ENCODE measurements around the gene SPDYE16.
"Not testable (repeated sequence)": the region's sequence is repeated elsewhere in the genome, so short reads cannot be mapped to it uniquely, and the experiment has no call there.

SPDYE16 gene

GRCh38 chr7:76543197-76543596 is at the start of gene SPDYE16:
SPDYE16 (minus strand) TSS chr7:76543297; CDS start chr7:76541459, 1,838 bp downstream.
- not testable (repeated sequence) for DNase-seq

- peak; percentile 76 to 89 for DNase-seq
Measured at GRCh38 chr7:76592694-76593093, 49.6 kb upstream of the SPDYE16 start.

- DNase-seq = not testable (repeated sequence)
Measured at GRCh38 chr7:76591602-76592304, 48.7 kb upstream of the SPDYE16 start.

- not testable (repeated sequence) for DNase-seq
Measured at GRCh38 chr7:76591033-76591432, 47.9 kb upstream of the SPDYE16 start.

GRCh38 chr7:76588586-76588985 is 45.5 kb upstream of the SPDYE16 start:
- not testable (repeated sequence) for DNase-seq

- DNase-seq = not testable (repeated sequence)
Measured at GRCh38 chr7:76586585-76587315, 43.7 kb upstream of the SPDYE16 start.

- not testable (repeated sequence) for DNase-seq
Measured at GRCh38 chr7:76583636-76584281, 40.7 kb upstream of the SPDYE16 start.

GRCh38 chr7:76582848-76583631 is 39.9 kb upstream of the SPDYE16 start:
- peak; percentile 32 to 48 for DNase-seq

GRCh38 chr7:76575919-76576655 is 33.0 kb upstream of the SPDYE16 start:
- DNase-seq = not testable (repeated sequence)

GRCh38 chr7:76575431-76575830 is 32.3 kb upstream of the SPDYE16 start:
- not testable (repeated sequence) for DNase-seq

- DNase-seq = not testable (repeated sequence)
Measured at GRCh38 chr7:76572296-76572695, 29.2 kb upstream of the SPDYE16 start.

- peak in 1 of 2 donors; percentile 59 for DNase-seq
Measured at GRCh38 chr7:76570324-76570775, 27.3 kb upstream of the SPDYE16 start.

GRCh38 chr7:76568742-76569141 is 25.6 kb upstream of the SPDYE16 start:
- not testable (repeated sequence) for DNase-seq

GRCh38 chr7:76567753-76568152 is 24.7 kb upstream of the SPDYE16 start:
- not testable (repeated sequence) for DNase-seq

- DNase-seq = not testable (repeated sequence)
Measured at GRCh38 chr7:76567311-76567710, 24.2 kb upstream of the SPDYE16 start.

- not testable (repeated sequence) for DNase-seq
Measured at GRCh38 chr7:76565001-76565400, 21.9 kb upstream of the SPDYE16 start.

GRCh38 chr7:76561342-76561741 is 18.2 kb upstream of the SPDYE16 start:
- DNase-seq = not testable (repeated sequence)

- not testable (repeated sequence) for DNase-seq
Measured at GRCh38 chr7:76560157-76560556, 17.1 kb upstream of the SPDYE16 start.

GRCh38 chr7:76559685-76560084 is 16.6 kb upstream of the SPDYE16 start:
- DNase-seq = not testable (repeated sequence)

- not testable (repeated sequence) for DNase-seq
Measured at GRCh38 chr7:76551992-76552391, 8.9 kb upstream of the SPDYE16 start.

- peak in 1 of 2 donors; percentile 3 for DNase-seq
Measured at GRCh38 chr7:76549855-76550248, 6.8 kb upstream of the SPDYE16 start.

All from inflammatory macrophage treated with lipopolysaccharide for 1 hour (primary cell).